Measurements from ENCODE around the gene RABL6. TPM values are rescaled to one million over a fixed set of nuclear protein-coding genes. Genes with fewer than 3 reads are reported as not detected.

Gene RABL6
- total and polyA plus RNA-seq, 2 of the 4 experiments (the other 2 are of a cell fraction): 37.1 to 47.5 TPM

- peak overlapping the region; percentile 68 for H3K4me3 ChIP-seq (ENCODE audit: insufficient read depth, low read depth, low read length)
- H3K9me3 ChIP-seq (ENCODE audit: control insufficient read depth, insufficient read depth, low read length): no peaks in the 10 kb centered on the region
- POLR2A ChIA-PET (ENCODE audit: unreplicated experiment): no interaction called here
- H2BK15ac ChIP-seq (ENCODE audit: low read depth, low read length): no peak overlapping the region
- H3K56ac ChIP-seq (ENCODE audit: extremely low read depth, insufficient read depth, low read length): peak overlapping the region; percentile 21; the same call in 1 of the 2 replicates
- peak overlapping the region; percentile 93 for H3K14ac ChIP-seq (replicated peaks; ENCODE audit: low read depth, low read length)
- H4K5ac ChIP-seq (ENCODE audit: low read depth, low read length): peak overlapping the region; percentile 28
- H3K36me3 ChIP-seq (ENCODE audit: control insufficient read depth, insufficient read depth, low read length): peaks cover 8% of the 10 kb centered on the region; the same call in 1 of the 2 replicates
- peak overlapping the region; percentile 99 for H2AK5ac ChIP-seq (ENCODE audit: low read depth, low read length)
- no peak overlapping the region for H2BK20ac ChIP-seq (ENCODE audit: low read depth, low read length)
- dilution Hi-C loops (cut with HindIII; ENCODE audit: low sequenced_read_pairs, unreplicated experiment) (no loop called here), intact Hi-C loops (cut with micrococcal nuclease) (no loop called here), in situ Hi-C loops (cut with MboI; ENCODE audit: low sequenced_read_pairs) (no loop called here)
- H4K8ac ChIP-seq (ENCODE audit: low read depth in 2 of 2, low read length in 2 of 2): peak overlapping the region; percentile 68 to 80
- 16% methylated on average over 5 of the region's 29 CpGs; no CpG with 5 or more reads in 1 of the 2 experiments for WGBS, 2 experiments (ENCODE audit: extremely low coverage in 2 of 2, insufficient read length in 1 of 2)
- CTCF ChIA-PET: no interaction called here
- 0 out of 2 replicates have a peak overlapping the region, but pooled peaks have one; percentile 1 for H3K18ac ChIP-seq (ENCODE audit: low read depth, low read length)
- peaks cover 2% of the 10 kb centered on the region; the same call in 1 of the 2 replicates for H3K27me3 ChIP-seq (ENCODE audit: control insufficient read depth, insufficient read depth, low read length)
- no peaks in the 10 kb centered on the region for H3K9me1 ChIP-seq (ENCODE audit: insufficient read depth, low read length)
- H2BK120ac ChIP-seq (ENCODE audit: low read depth, low read length): no peak overlapping the region
- H3K79me1 ChIP-seq (ENCODE audit: low read depth in 1 of 2, low read length in 2 of 2): peaks cover 3 to 24% of the 10 kb centered on the region in 2 experiments; a peak in 3 of 4 replicates
- peak overlapping the region; percentile 93 for H3K4ac ChIP-seq (ENCODE audit: low read depth, low read length)
- peak overlapping the region; percentile 61 for H2BK5ac ChIP-seq (ENCODE audit: low read depth, low read length, poor library complexity, severe bottlenecking)
- H3K9ac ChIP-seq (ENCODE audit: low read depth, low read length): peak overlapping the region; percentile 87
- H3K4me1 ChIP-seq (ENCODE audit: control insufficient read depth, insufficient read depth, low read length): peaks cover 5% of the 10 kb centered on the region; the same call in 1 of the 2 replicates
- H2AFZ ChIP-seq (replicated peaks; ENCODE audit: low read length, poor library complexity): peak overlapping the region; percentile 95
- BruUV-seq (replicated peaks): no TSS peak
- peak overlapping the region; percentile 98 for H2AK9ac ChIP-seq (replicated peaks; ENCODE audit: low read depth, low read length, poor library complexity)
- peak overlapping the region; percentile 65; the same call in 1 of the 2 replicates for H4K91ac ChIP-seq (ENCODE audit: insufficient read depth, low read depth, low read length)
- ATAC-seq (ENCODE audit: low read depth) (no peak), DNase-seq (no peak)
- H4K20me1 ChIP-seq (ENCODE audit: insufficient read depth, low read length): peaks cover 9% of the 10 kb centered on the region
- peak overlapping the region; percentile 85; the same call in 1 of the 2 replicates for H3K23ac ChIP-seq (ENCODE audit: low read depth, low read length)
- H3K4me2 ChIP-seq (ENCODE audit: low read depth, low read length): peak overlapping the region; percentile 91
- peak overlapping the region; percentile 79 for H3K27ac ChIP-seq (ENCODE audit: insufficient read depth, low read length)
- TF ChIP-seq CEBPB (IDR thresholded peaks at IDR 0.05; ENCODE audit: low read depth, low read length) (no peak), CTCF (conservative IDR thresholded peaks at IDR 0.05; ENCODE audit: low read depth, low read length) (peak; percentile 73), SMC3 (IDR thresholded peaks at IDR 0.05; ENCODE audit: low read depth, low read length) (0 out of 2 replicates have a peak, but pooled peaks have one; percentile 17), POLR2A (IDR thresholded peaks at IDR 0.05; ENCODE audit: low read depth, low read length) (no peak), RCOR1 (IDR thresholded peaks at IDR 0.05; ENCODE audit: insufficient replicate concordance, low read length) (no peak), MXI1 (IDR thresholded peaks at IDR 0.05; ENCODE audit: borderline replicate concordance, low read depth, low read length) (peak; percentile 1; the same call in 1 of the 2 replicates), RFX5 (IDR thresholded peaks at IDR 0.05; ENCODE audit: low read depth, low read length) (no peak), BHLHE40 (IDR thresholded peaks at IDR 0.05; ENCODE audit: low read depth, low read length) (no peak), CHD1 (IDR thresholded peaks at IDR 0.05; ENCODE audit: low read depth, low read length) (no peak), MAZ (IDR thresholded peaks at IDR 0.05; ENCODE audit: borderline replicate concordance, low read depth, low read length) (no peak), NFE2L2 (IDR thresholded peaks at IDR 0.05; ENCODE audit: low read depth, low read length) (no peak), MAFK (IDR thresholded peaks at IDR 0.05; ENCODE audit: low read depth, low read length) (no peak), FOS (IDR thresholded peaks at IDR 0.05; ENCODE audit: low read depth, low read length) (no peak), RAD21 (IDR thresholded peaks at IDR 0.05; ENCODE audit: low read length) (0 out of 2 replicates have a peak, but pooled peaks have one; percentile 15)
- TF ChIP-seq, protein P1, sequence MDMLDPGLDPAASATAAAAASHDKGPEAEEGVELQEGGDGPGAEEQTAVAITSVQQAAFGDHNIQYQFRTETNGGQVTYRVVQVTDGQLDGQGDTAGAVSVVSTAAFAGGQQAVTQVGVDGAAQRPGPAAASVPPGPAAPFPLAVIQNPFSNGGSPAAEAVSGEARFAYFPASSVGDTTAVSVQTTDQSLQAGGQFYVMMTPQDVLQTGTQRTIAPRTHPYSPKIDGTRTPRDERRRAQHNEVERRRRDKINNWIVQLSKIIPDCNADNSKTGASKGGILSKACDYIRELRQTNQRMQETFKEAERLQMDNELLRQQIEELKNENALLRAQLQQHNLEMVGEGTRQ (IDR thresholded peaks at IDR 0.05; ENCODE audit: low read depth, low read length): no peak
Measured at GRCh38 chr9:136791516-136792276, 16.1 kb upstream of the RABL6 start.

Measured in IMR-90 (cell line).